Ovary (tissue), 9 donors: Measurements from ENCODE around the gene LRP1B. TPM values are rescaled to one million over a fixed set of nuclear protein-coding genes. Genes with fewer than 3 reads are reported as not detected.

Experiments
- DNase-seq, 5 donors: peaks; one replicate each; pipeline ENCODE4 v3.0.0-alpha.2; 2019 to 2020
- H3K27ac ChIP-seq, 2 donors: fragments of 200-600 bp; one replicate each; pipeline versions ENCODE4 v1.5.1 to v1.8.0; 2019 to 2022
- H3K27me3 ChIP-seq: fragments of 200-600 bp; one replicate; pipeline ENCODE4 v1.8.0; 2022
- H3K36me3 ChIP-seq: fragments of 200-600 bp; sonication (generic); one replicate; pipeline ENCODE4 v1.5.1; 2019
- H3K4me1 ChIP-seq: one replicate; pipeline ENCODE4 v1.8.1; 2013; ENCODE audit warnings: mild to moderate bottlenecking, moderate library complexity; ENCODE audit not compliant: insufficient read depth
- H3K4me3 ChIP-seq: fragments of 200-600 bp; sonication (generic); one replicate; pipeline ENCODE4 v1.5.1; 2017
- H3K9me3 ChIP-seq, 2 donors: fragments of 200-600 bp in 1 of 2; sonication (generic) in 1 of 2; one replicate each; pipeline versions ENCODE4 v1.5.1 to v1.8.1; 2013 to 2019; ENCODE audit warnings: mild to moderate bottlenecking in 1 of 2, moderate library complexity in 1 of 2
- EP300 ChIP-seq: sonication (generic); formaldehyde crosslinking; IDR thresholded peaks from one replicate; pipeline ENCODE4 v1.6.1; 2017; ENCODE audit warnings: antibody characterized with exemption
- POLR2A ChIP-seq: fragments of 450-650 bp; IDR thresholded peaks from one replicate; pipeline ENCODE4 v1.6.1; 2017; ENCODE audit warnings: antibody characterized with exemption, mild to moderate bottlenecking, moderate library complexity
- WGBS, 3 donors: extraction: QIAGEN DNeasy Blood & Tissue Kit in 1 of 3; methylation state at CpG; one replicate each; pipeline versions ENCODE4 v1.1.5 to v1.1.7; 2013 to 2017; 5-methylcytosine and 5-hydroxymethylcytosine counted together
- intact Hi-C, 4 donors: fragments of 100-400 bp; cut with DNase I; formaldehyde crosslinking; loops; one replicate each; pipeline versions ENCODE4 v1.11.0 to v1.15.1; 2022 to 2023
- polyA plus RNA-seq, 2 donors: library from polyadenylated mRNA; stranded (reverse); fragments of 200-250 nt in 1 of 2; fragments of 350-450 nt in 1 of 2; fragmentation: Illumina TruSeq in 1 of 2; extraction: RNeasy Lipid Tissue Mini Kit (QIAGEN cat#74804) in 1 of 2; gene quantifications; one replicate each; pipeline ENCODE4 v1.2.3, GENCODE V29; 2013 to 2014
- total RNA-seq, 7 donors: library from RNA; depleted of rRNA in 2 of 7; stranded (reverse); fragments of >200 nt in 2 of 7; fragmentation: NEBNext Ultra II Directional in 3 of 7; extraction: Animal tissue kit (Norgen Biotek cat#: 25700) in 3 of 7; gene quantifications; one replicate each; pipeline versions ENCODE4 v1.1.0 to v1.2.4, GENCODE V29; 2016 to 2023
- TF ChIP-seq, protein P1 (sequence below), 3 donors: fragments of 450-650 bp in 2 of 3; fragments of 200-600 bp in 1 of 3; IDR thresholded peaks; one replicate each; pipeline versions ENCODE4 v1.5.1 to v1.8.0; 2016 to 2022; ENCODE audit warnings: antibody characterized with exemption in 3 of 3, mild to moderate bottlenecking in 1 of 3
- donor health status: DM: no; HTN: no; CAD: no; lungs with moderate emphysema.
- donor health status: DM: no; HTN: no; CAD: no.
- donor health status: Bipolar disorder and iron deficiency.
- donor health status: DM: yes; HTN: yes; CAD: no.
- donor health status: DM: no; HTN: no; CAD: no.
- donor health status: DM: yes; HTN: yes; CAD: no.

LRP1B gene
- total and polyA plus RNA-seq, 9 donors, result 0.08 to 2.6 (median 0.37) TPM

GRCh38 chr2:140597836-140598235 is 1533.0 kb downstream of the LRP1B start:
- WGBS, 3 donors, result 88 to 96% (median 93%) methylated on average over 1 of the region's 1 CpG
- no peaks in the 10 kb centered on the region for H3K27me3 ChIP-seq

GRCh38 chr2:140597205-140597604 is 1533.6 kb downstream of the LRP1B start:
- no peak for DNase-seq
- Histone ChIP-seq H3K36me3 (no peaks in the 10 kb centered on the region), H3K4me1 (no peaks in the 10 kb centered on the region), H3K4me3 (no peak overlapping the region), H3K27me3 (no peaks in the 10 kb centered on the region), H3K27ac (no peak overlapping the region), H3K9me3 (no peaks in the 10 kb centered on the region)
- TF ChIP-seq, protein P1, sequence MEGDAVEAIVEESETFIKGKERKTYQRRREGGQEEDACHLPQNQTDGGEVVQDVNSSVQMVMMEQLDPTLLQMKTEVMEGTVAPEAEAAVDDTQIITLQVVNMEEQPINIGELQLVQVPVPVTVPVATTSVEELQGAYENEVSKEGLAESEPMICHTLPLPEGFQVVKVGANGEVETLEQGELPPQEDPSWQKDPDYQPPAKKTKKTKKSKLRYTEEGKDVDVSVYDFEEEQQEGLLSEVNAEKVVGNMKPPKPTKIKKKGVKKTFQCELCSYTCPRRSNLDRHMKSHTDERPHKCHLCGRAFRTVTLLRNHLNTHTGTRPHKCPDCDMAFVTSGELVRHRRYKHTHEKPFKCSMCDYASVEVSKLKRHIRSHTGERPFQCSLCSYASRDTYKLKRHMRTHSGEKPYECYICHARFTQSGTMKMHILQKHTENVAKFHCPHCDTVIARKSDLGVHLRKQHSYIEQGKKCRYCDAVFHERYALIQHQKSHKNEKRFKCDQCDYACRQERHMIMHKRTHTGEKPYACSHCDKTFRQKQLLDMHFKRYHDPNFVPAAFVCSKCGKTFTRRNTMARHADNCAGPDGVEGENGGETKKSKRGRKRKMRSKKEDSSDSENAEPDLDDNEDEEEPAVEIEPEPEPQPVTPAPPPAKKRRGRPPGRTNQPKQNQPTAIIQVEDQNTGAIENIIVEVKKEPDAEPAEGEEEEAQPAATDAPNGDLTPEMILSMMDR (IDR thresholded peaks at IDR 0.05), result no peak
- no peak for TF ChIP-seq POLR2A
- no peak for TF ChIP-seq EP300
- 59 to 65% (median 64%) methylated on average over 1 of the region's 1 CpG for WGBS, 3 donors
- intact Hi-C loops, result no loop called here

More at GRCh38 chr2:140597836-140598235, 1533.0 kb downstream of the LRP1B start:
- Histone ChIP-seq H3K36me3 (no peaks in the 10 kb centered on the region), H3K4me1 (no peaks in the 10 kb centered on the region), H3K4me3 (no peak overlapping the region), H3K27ac (no peak overlapping the region), H3K9me3 (no peaks in the 10 kb centered on the region)
- no peak for DNase-seq
- TF ChIP-seq POLR2A, result no peak
- TF ChIP-seq, protein P1 (IDR thresholded peaks at IDR 0.05), result no peak
- TF ChIP-seq EP300, result no peak
- intact Hi-C loops, result no loop called here

DNA sequence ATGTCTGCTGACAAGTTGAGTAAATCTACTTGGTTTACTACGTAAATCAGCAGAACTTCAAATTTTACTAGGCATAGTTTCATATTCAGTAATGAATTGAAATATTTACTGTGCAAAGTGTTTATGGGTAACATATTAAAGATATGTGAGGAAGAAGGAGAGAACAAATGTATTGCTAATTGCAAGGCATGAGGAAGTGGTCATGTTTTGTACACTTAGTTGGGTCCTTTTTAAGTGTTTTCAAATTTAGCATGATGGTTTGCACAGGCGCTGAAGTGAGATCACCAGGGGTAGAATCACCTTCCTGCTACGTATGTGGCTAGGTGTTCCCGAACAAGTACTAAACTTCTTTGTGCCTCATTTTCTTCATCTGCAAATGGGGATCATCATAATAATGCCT is 1534.4 kb downstream of the LRP1B start:
- TF ChIP-seq, protein P1 (IDR thresholded peaks at IDR 0.05), result no peak
- no peak for TF ChIP-seq EP300
- TF ChIP-seq POLR2A, result no peak
- WGBS, 3 donors, result 87 to 92% (median 90%) methylated on average over 4 of the region's 4 CpGs
- Histone ChIP-seq H3K27me3 (no peaks in the 10 kb centered on the region), H3K27ac (no peak overlapping the region), H3K4me3 (no peak overlapping the region), H3K36me3 (no peaks in the 10 kb centered on the region), H3K9me3 (no peaks in the 10 kb centered on the region), H3K4me1 (no peaks in the 10 kb centered on the region)
- intact Hi-C loops, result no loop called here
- no peak for DNase-seq

DNA sequence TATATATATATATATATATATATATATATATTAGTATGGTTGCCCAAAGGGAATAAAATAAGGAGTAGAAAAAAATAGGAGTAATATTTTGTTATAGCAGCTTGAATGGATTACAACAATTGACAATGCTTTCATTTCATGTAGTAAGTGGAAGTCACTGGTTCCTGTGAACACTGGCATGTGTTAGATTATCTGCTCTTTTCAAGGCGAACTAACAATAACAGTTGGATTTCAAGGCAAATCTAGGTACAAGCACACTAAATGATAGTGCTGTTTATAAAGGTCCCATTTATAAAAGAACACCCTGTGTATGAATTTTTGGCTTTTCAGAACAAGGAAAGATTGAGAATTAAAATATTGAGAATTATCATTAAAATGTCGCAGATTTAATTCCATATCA is 1535.7 kb downstream of the LRP1B start:
- H3K9me3 ChIP-seq, result no peaks in the 10 kb centered on the region
- no peaks in the 10 kb centered on the region for H3K27me3 ChIP-seq
- no peaks in the 10 kb centered on the region for H3K4me1 ChIP-seq
- H3K4me3 ChIP-seq, result no peak overlapping the region
- no peak for DNase-seq
- no peak overlapping the region for H3K27ac ChIP-seq
- intact Hi-C loops, result no loop called here
- TF ChIP-seq POLR2A (no peak), EP300 (no peak)
- TF ChIP-seq, protein P1 (IDR thresholded peaks at IDR 0.05), result no peak
- no peaks in the 10 kb centered on the region for H3K36me3 ChIP-seq
- 77 to 83% (median 81%) methylated on average over 2 of the region's 2 CpGs for WGBS, 3 donors
